HCEC 1CT (cell line): ENCODE data around the gene ACTL8.

Experiments
- DNase-seq: peaks from one replicate; pipeline ENCODE4 v3.0.0-alpha.2; 2017

ACTL8 gene

DNA sequence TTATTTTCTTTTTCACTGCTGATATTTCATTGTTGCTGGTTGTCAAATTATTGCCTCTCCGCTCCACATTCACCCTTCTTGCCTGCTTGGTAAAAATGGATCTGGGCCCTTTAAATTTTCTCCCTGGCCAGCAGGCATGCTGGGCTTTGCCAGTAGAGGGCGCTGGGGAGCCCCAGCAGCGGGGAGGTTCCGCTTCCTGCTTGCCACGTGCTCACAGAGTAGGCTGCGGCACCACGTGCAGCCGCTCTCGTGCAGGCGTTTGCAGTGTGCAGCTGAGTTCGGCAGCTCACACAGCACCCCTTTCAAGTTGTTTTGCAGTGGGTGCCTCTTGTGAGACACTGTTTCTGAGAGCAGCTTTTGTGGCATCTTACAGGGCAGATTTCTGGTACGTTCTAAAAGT is at the start of gene ACTL8:
Gene ACTL8 (plus strand): TSS at position 214 of the 400 bp plus-strand sequence. CDS start 67,676 bp downstream, outside the sequence.
- DNase-seq: no peak

- no peak for DNase-seq
These were observed 48.7 kb upstream of the ACTL8 start for GRCh38 chr1:17706445-17706844.

DNA sequence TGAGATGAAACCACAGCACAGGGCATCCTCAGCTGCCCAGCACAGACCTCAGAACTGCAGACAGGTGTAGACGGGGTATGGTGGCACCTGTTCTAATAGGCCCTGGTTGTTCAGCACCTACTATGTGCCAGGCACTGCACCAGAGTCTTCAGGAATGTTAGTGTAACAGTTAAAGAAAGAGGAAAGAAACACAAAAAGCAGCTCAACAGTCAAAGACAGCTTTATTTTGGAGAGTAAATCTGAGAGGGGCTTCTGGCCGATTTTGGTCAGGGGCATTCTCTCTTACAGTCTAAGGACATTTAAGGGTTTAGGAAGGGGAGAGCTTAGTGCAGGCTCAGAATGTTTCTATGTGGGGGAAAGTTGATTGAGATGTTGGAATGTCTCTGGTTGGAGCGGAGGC is 45.2 kb upstream of the ACTL8 start:
- no peak for DNase-seq

GRCh38 chr1:17710889-17711576 is 44.1 kb upstream of the ACTL8 start:
- no peak for DNase-seq

- no peak for DNase-seq
These were observed 43.6 kb upstream of the ACTL8 start for GRCh38 chr1:17711577-17711910.

DNA sequence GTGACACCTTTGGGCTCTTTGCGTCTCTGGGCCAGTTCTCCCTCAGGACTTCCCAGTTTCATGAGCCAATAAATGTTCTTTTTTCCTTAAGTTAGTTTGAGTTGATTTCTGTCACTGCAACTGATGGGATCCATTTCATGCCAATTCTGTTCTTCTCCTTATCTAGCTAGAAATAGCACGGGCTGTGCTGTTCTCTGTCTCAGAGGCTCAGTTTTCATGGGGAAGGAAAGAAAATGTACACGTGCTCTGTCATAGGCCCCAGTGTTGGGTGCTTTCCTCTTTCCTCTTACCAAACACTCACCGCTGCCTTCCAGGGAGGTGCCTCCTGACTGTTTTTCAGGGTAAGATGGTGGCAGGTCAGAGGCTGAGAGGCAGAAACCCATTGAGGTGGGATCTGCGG is 43.2 kb upstream of the ACTL8 start:
- DNase-seq: no peak

GRCh38 chr1:17713993-17714392 is 41.1 kb upstream of the ACTL8 start:
- DNase-seq: no peak

DNA sequence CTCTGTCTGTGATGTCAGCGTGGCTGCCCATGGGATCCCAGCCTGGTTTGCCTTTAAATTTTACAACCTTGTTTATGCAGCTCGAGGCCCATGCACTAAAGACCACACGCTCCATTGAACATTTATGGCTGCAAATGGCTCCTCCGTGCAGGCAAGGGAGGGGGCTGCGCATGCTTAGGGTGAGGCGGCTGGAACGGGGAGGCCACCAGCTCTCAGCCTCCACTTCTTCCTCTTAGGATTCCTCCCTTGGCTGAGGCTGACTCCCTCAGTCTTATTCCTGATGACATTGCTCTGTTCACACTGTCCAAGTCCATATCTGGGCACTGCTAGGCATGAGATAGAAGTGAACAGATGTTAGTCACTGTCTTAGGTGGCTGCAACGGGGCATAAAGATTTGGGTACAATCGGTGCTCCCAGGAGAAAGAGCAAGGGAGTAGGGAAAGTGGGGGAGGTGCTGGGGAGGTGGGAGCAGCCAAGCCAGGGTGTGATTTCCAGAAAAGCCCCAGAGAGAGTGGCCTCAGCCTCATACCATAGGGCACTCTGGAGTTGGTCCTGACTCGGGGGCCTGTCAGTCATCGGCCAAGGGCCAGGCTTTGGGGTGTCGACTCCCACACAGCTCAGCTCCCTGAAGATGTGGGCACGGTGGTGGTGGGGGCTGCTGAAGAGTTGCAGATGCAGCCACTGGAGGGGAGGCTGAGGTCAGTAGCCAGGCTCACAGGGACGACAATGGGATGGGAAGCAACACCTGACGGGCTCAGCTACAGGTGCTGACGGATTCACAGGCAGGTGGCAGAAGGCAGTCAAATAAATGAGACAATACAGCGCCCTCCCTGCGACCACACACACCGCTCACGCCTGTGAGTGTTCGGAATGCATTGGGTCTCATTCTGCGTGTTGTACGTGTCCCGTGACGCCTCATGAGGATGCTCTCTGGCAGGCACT is 37.3 kb upstream of the ACTL8 start:
- DNase-seq: no peak

DNA sequence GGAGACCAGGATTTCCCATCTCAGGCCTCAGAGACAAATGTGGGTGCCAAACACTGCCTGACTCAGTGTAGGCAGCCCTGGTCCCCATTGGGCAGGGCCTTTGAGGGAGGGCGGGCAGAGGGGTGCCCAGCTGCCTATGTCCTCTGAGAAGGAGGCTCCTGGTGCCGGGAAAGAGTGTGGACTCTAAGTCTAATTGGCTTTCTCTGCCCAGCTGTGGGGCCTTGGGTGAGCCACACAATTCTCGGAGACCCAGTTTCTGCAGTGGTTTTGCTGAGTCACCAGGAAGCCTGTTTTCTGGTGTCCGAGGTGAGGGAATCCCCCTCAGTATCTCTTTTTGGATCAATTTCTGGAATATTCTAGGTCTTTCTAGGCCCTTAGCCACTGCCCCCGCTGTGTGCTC is 35.3 kb upstream of the ACTL8 start:
- peak; percentile 15 for DNase-seq

GRCh38 chr1:17721444-17721843 is 33.7 kb upstream of the ACTL8 start:
- DNase-seq: no peak

DNA sequence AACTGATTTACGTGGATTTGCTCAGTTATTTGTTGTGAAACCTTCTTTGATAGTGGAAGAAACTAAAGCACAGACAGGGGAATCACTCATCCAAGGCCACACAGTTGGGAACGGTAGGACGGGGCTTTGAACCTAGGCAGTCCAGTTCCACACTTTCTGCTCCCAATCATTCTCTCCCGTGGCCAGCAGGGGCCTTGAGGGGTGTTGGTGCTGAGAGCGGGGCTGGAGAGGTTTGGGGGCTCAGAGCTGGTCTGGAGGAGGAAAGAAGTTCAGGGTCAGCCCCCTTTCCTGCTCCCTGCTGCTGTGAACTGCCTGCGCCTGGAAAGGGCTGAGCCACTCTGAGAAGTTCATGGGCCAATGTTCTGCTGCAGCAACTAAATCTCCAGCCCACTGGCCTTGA is 31.4 kb upstream of the ACTL8 start:
- DNase-seq: no peak

DNA sequence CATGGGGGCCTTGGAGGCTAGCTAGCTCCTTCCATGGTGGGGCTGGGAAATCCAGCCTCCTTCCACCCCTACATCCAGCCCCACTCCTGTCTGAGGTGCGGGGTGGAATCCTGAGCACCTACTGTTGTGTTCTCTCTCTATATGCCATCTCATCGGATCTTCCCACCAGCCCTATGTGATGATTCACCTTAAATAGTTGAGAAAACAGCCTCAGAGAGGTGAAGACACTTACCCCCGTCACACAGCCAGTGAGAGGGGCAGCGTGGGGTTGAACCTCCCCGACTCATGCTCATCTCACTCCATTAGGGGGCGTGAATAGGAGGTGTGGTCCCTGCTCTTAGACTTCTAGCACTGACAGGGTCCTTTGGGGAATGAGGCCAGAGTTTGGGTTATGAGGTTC is 31.0 kb upstream of the ACTL8 start:
- no peak for DNase-seq

- no peak for DNase-seq
These were observed 29.9 kb upstream of the ACTL8 start for GRCh38 chr1:17725084-17725719.

- no peak for DNase-seq
These were observed 29.1 kb upstream of the ACTL8 start for GRCh38 chr1:17725811-17726582.

GRCh38 chr1:17728123-17728712 is 26.9 kb upstream of the ACTL8 start:
- no peak for DNase-seq

DNA sequence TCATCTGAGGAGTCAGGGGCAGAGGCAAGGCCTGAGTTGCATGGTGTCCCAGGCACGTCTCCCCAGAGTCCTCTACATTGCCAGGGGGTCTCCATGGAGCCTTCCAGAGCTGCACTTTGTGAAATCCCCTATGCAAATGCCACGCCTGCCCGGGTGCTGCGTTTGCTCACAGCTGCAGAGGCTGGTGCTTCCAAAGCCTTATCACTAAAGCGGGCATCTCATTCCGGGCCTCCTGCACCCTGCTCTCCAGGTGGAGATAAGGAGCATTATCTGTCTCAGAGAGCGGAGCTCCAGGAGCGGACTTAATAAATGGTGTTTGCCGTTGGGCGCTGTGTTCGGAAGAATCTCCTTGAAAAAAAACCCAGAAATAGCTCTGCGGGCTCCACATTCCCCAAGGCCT is 25.9 kb upstream of the ACTL8 start:
- DNase-seq: no peak

- no peak for DNase-seq
These were observed 25.2 kb upstream of the ACTL8 start for GRCh38 chr1:17729909-17730308.

DNA sequence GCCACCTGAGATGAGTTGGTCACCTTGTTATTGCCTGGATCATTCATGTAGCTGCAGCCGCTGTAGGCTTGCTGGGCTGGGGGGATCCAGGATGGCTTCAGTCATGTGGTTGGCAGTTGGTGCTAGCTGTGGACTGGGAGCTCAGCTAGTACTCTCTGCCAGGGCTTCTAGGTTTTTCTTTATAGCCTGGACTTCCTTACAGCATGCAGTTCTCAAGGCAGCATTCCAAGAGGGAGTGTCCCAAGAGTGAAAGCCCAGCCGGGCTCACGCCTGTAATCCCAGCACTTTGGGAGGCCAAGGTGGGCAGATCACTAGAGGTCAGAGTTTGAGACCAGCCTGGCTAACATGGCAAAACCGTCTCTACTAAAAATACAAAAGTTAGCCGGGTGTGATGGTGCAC is 23.7 kb upstream of the ACTL8 start:
- no peak for DNase-seq

DNA sequence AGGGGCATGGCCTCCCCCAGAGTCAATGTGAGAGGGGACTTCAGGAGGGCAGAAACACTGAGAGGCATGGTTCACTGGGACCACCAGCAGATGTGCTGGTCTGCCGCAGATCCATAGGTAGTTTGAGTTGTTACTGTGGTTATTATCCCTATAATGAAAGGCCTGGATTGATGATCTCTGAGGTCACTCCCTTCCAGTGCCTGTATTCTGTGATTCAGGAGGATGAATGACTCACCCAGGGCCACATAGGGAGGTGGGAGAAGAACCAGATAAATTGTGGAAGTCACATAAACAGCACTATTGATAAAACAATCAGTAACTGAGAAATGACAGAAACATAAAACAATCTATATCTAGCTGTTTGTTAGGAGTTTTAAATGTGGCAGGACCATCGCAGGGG is 22.7 kb upstream of the ACTL8 start:
- peak; percentile 52 for DNase-seq

DNA sequence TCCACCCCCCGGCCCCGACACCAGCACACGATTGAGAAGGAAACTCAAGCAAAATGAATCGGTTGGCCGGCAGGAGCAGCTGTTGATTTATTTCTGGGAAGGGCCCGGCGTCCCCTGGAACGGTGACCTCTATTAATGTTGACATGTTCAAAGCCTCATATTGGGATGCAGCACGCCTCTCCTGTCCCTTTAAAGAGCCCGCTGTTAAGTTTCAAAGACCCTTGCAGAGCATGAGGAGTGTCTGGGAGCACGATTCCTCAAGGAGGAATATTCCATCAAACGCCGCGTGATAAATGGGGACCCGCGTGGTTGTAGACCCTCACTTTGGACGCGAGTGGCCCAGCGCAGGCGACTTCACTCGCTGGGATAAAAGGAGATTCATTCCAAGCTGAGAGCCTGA is 21.5 kb upstream of the ACTL8 start:
- no peak for DNase-seq

DNA sequence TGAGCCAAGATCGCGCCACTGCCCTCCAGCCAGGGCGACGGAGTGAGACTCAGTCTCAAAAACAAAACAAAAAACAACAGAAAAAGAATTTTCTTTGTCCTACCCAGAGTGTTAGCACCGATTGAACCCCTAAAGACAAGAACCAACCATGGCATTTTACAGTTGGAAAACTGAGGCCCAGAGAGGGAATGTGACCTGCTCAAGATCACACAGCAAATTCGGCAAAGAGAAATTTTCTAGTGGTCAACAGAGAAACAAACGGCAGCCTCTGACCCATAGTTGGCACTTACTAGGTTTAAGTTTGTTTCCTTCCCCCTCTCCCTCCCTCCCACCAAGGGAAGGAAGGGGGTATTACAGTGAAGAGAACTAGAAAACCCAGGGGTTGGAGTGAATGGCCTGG is 20.5 kb upstream of the ACTL8 start:
- no peak for DNase-seq

DNA sequence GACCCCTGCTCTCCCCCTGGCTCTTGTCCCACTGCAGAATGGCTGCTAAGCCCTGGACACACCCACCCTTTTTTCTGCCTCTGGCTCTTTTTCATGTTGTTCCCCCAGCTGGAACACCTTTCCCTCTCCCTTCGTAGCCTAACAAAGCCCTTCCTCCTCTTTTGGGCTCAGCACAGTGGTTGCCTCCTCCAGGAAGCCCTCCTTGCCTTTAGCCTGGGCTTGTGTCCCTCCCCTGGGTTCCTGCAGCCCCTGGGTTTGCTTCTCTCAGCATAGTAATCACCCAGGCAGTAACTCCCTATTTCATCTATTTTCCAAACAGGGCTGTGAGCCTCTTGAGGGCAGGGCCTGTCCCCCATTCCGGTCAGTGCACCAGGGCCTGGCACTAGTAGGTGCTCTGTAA is 19.8 kb upstream of the ACTL8 start:
- no peak for DNase-seq

- no peak for DNase-seq
These were observed 19.3 kb upstream of the ACTL8 start for GRCh38 chr1:17735793-17736192.
